Ecto neural progenitor cell (in vitro differentiated cells): ENCODE measurements around the gene ROMO1.
"Not testable (repeated sequence)": the region's sequence is repeated elsewhere in the genome, so short reads cannot be mapped to it uniquely, and the experiment has no call there.

Experiments
- DNase-seq: peaks from one replicate; pipeline ENCODE4 v3.0.0-alpha.2; 2018; ENCODE audit warnings: low spot score

ROMO1 gene

DNA sequence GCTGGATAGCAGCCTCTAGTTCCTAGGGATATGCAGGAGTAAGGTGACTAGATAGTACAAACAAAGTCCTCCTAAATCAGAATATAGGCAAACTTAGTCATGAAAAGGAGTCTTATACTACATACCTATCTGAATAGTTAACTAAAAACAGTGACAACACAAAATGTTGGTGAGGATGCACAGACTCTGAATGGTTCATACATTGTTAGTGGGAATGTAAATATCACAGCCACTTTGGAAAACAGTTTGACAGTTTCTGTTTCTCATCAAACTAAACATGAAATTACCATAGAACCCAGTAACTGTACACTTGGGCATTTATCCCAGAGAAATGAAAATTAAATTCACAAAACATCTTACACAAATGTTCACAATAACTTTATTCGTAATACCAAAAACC lies 17.2 kb upstream of the ROMO1 start:
- DNase-seq, result no peak

DNA sequence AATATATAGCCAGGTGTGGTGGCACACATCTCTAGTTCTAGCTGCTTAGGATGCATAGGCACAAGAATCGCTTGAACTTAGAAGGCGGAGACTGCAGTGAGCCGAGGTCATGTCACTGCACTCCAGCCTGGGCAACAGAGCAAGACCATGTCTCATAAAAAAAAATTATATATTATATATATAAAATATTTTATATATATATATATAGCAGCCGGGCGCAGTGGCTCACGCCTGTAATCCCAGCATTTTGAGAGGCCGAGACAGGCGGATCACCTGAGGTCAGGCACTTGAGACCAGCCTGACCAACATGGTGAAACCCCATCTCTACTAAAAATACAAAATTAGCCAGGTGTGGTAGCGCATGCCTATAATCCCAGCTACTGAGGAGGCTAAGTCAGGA lies 13.8 kb upstream of the ROMO1 start:
- not testable (repeated sequence) for DNase-seq

DNA sequence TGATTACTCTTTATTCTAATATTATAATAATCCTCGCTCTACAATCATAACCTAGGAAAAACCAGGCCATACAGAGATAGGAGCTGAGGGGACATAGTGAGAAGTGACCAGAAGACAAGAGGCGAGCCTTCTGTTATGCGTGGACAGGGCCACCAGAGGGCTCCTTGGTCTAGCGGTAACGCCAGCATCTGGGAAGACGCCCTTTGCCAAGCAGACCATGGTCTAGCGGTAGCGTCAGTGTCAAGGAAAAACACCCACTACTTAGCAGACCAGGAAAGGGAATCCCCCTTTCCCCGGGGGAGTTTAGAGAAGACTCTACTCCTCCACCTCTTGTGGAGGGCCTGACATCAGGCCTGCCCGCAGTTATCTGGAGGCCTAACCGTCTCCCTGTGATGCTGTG lies 12.3 kb upstream of the ROMO1 start:
- DNase-seq, result not testable (repeated sequence)

DNA sequence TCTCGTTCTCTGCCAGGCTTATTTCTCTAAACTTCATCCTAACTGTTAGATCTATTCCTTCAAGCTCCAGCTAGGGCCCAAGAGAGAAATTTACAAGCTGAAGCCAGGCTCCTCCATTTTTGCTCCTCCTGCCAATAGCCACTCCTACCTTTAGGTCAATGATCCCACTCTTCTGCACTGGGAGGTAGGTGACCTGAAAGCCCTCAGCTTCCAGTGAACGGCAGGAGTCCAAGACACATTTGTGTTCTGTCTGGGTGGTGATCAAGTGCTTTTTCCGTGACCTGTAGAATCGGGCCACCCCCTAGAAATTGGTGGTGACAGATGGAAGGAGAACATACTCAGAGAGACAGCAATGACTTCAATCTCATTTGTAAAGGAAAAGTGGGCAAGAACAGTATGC lies 8.9 kb upstream of the ROMO1 start:
- no peak for DNase-seq

DNA sequence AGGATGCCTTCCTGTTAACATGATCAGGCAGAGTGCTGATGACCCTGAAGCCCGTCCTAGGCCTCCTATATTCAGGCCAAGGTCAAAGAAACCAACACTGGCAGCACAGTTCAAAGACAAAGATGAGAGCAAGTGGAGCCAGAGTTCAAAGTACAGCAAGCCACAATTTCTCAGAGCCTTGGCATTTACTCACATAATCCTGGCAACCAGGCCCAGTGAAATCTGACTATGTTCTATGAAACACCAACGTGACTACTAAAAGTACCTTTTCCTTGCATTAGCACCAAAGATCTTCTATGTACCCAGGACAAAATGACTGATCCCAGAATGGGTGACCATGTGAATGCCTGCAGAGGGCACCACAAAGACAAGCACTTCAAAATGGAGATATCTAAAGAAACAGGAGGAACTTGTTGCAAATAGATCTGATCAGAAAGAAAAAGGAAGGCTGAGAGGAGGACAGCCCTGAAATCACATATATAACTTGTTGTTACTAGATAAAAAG lies 3.9 kb upstream of the ROMO1 start:
- no peak for DNase-seq

DNA sequence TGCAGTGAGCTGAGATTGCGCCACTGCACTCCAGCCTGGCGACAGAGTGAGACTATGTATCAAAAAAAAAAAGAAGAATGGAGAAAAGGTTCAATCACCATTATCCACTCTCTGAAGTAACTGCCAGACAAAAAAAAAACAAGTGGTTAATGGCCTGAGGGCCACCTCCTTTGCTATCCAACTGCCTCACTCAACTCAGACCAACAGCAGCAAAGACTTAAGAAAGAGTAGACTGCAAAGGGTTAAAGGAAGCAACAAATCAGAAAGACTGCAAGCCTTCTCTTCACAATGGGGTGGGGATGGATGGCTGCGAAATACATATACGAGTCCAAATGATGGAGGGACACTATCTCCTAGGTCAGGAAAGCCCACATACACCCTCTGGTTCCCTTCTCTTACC lies 3.2 kb upstream of the ROMO1 start:
- DNase-seq, result no peak

DNA sequence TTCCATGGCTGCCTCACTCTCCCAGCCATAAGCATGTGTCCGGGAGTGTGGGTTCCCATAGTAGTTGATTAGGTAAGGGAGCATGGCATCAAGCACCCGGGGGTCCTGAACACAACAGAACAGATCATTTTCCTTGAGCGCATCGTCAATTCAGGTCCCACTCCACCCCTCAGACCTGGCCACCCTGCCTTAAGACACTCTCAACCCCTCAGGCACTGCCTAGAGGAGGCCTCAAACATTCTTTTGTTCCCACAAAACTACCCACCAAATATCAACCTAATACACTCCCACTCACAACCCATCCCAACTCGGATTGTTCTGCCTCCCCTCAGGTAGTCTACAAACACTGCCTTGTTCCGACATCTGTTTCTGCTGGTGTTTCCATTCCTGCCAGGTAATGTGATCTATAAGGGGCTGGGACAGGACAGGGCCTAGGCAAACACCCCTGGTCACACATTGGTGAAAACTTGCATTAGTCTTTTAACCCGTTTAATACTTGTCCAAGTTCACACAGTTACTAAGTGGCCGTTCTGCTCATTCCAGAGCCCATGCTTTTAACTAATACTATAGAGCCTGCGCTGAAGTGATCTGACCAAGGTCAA lies 1.4 kb upstream of the ROMO1 start:
- DNase-seq, result no peak

DNA sequence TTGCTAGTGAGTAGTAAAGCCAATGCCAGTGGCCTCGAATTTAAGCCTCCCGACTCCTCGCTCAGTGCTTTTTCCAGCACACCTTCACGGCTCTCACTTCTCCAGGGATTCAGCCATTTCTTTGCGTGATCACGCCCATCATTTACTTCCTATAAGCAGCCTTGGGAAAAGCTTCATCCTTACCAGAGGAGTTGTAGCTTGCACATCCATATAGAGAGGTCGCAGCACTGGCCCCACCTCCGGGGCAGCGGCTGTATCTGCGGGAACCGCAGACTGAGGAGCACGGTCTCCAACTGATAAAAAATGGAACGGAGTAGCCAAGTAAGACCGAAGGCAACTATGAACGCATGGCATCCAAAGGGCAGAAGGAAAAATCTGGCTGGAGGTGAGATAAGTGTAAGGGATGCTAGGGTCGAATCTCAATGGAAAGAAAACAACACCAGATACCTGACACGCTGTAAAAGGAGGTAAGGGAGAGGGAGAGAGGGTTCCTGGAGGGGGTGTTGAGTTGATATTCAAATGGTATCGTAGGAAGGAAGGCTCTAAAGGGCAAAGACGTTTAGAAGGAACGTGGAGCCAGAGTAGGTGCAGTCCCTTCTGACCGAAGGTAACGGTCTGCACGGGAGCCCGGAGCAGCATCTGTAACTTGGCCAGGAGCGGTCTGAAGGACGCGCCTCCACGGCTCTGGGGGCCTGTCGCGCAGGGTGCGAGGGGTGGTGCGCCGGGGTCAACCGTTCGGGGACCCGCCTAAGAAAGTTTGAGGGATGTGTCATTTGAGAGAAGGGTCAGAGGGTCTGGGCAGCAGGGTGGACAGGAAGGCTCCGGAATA lies 693 bp upstream of the ROMO1 start:
- DNase-seq, result no peak

DNA sequence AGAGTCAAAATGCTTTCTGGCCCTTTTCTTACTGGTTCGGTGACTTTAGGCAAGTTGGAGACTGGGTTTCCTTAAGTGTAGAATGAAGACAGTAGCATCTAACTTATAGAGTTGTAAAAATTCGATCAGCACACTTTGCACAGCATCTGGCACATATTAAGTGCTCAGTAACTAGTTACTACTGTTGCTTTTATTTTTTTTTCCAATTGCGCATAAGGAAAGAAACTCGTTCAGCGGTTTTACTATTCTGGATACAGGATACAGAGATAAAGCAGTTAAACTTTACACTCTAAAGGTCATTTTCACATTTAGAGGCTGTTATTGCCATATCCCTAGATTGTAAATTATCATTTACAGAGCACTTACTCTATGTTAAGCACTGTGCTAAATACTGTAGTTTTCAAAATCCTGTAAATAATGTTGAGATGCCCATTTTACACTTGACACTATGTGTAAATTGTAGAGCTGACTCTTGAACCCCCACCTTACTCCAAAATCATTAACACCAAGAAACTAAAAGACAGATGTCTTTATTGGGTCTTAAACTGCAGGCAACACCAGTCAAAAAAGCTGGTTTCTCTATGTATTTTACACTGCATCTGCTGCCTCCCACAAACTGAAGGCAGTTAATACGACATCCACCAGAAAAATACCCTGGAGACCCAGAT lies 886 bp downstream of the ROMO1 start:
- DNase-seq, result no peak

DNA sequence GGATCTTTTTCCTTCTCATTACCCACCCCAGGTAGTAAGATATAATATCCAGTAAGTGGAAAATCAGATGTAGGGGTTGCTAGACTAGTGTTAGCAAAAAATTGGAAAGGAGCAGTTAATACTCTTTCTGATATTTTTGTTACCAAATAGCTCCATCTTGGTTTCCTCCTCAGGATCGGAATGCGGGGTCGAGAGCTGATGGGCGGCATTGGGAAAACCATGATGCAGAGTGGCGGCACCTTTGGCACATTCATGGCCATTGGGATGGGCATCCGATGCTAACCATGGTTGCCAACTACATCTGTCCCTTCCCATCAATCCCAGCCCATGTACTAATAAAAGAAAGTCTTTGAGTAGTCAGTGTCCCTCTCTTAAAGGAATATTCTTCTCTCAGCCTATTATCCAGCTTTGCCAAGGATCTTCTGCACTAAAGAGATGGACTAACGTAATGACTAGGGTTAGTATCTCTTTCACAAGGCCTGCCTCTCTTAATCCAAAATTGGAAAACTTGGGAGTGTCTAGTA lies 1.5 kb downstream of the ROMO1 start:
- no peak for DNase-seq

DNA sequence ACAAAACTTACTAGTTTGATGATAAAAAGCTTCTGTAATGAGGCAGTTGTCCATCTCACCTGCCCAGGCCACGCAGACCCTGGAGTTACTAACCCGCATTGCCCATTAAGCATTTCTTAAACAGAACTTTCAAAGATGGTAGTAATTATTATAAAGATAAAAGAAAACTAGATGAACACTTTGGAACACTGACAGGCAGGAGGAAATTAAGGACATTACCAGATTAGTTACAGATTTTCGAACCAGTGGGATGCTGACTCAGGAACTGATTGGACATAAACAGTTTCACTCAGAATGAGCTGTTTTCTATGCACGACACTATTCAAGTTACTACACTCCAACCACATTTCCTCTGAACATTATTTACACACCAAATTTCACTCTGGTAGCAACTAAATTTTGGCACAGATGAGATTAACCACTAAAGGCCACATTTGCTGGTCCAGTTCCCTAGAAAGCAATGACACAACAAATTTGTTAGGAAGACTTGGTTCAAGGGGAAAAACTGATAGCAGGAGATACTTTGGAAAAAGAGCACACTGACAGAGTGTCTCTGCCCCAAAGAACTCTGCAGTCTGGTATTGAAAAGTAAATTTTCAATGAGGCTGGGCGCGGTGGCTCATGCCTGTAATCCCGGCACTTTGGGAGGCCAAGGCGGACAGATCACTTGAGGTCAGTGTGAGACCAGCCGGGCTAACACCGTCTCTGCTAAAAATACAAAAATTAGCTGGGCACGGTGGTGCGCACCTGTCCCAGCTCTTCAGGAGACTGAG lies 3.0 kb downstream of the ROMO1 start:
- DNase-seq, result no peak

DNA sequence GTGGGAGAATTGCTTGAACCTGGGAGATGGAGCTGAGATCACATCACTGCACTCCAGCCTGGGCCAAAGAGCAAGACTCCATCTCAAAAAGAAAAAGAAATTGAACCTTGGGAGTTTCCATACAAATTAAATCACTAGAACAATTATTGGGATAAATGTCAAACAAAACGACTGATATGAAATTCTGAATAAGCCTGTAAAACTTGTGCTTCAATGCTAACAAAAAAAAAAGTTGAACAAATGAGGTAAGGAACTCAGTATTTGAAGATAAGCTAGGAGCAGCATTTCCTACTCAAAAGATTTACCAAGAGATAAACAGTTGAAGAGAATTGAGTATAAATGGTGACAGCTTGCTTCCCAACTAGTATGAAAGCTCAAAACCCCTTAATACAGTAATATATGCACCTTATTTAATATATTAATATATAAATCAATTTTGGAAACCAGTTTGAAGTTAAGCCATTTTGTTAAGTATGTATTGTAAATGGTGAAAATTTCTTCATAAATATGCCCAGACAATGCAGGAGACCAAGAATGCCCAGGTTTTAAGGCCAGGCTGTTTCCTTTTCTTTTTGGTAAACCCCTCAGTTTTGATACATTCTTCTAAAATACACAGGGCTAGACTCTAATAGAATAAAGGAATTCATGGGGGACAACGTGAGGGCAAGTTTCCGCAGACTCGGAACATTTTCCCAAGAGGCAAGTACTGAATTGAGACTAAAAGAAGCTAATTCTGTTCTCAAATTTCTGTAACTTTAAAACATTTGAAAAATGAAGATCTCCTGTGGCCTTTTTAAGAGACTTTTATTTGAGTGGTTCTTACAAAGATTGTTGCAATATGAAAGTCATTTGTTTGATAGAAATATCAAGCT lies 3.9 kb downstream of the ROMO1 start:
- no peak for DNase-seq

DNA sequence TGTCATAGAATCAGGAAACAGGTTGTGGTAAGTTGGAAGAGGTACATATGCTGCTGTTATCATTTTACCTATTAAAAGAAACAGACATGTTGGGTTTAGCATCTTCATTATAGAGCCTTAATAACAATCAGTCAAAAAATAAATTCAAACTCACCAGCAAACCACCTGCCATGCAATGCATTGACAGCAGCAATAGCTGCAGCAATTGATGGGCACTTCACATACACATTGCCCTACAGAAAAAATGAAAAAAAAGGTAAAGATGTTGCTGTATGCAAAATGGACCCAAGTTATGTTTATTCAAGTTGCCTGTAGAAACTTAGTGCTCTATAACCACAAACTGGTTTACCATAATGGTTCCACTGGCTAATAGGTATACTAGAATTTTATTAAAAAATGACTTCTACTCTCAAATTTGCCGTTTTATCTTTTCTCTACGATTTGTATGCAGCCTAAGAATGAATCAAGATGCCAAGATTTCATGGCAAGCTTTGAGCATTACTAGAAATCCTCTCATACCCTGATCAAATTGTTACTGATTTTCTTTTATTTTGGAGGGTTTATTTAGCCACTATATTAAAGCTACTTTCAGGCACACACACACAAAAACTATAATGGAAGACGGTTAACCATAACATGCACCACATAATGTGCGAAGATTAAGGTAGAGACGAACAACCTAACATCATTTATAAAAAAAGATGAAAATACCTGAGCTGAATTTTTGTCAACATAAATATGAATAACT lies 5.5 kb downstream of the ROMO1 start:
- DNase-seq, result no peak

DNA sequence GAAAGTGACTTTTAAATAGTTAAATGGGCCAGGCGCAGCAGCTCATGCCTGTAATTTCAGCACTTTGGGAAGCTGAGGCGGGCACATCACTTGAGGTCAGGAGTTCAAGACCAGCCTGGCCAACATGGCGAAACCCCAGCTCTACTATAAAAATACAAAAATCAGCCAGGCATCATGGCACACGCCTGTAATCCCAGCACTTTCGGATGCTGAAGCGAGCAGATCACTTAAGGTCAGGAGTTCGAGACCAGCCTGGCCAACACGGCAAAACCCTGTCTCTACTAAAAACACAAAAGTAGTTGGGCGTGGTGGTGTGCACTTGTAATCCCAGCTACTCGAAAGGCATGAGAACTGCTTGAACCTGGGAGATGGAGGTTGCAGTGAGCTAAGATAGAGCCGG lies 6.7 kb downstream of the ROMO1 start:
- DNase-seq, result not testable (repeated sequence)

DNA sequence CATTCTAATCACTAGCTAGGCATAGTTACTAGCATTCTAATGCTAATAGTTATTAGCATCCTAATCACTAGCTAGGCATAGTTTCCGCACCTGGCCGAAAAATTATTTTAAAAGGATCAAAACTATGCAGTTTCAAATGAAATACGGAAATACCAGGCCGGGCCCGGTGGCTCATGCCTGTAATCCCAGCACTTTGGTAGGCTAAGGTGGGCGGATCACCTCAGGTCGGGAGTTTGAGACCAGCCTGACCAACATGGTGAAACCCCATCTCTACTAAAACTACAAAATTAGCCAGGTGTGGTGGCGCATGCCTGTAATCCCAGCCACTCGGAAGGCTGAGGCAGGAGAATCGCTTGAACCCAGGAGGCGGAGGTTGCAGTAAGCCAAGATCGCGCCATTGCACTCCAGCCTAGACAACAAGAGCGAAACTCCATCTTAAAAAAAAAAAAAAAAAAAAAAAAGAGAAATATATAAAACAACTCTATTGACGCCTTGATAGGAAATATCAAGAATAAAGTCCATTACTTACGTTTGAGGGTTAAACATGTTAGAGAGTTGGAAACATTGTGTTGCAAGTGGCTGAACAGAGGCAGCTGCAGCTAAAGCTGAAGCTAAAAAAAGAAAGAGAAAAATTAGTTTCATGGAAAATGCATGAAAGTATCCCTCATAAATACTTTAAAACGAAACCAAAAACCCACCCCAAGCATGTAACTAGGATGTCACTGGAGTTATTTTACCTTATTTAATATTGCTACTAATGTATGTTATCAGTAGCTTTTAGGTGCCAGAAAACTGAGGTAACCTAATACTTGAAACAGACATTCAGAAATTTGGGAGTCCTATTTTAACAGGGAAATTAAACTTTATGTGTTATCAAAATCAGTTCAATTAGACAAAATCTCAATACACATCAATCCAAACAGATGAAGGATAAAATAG lies 7.7 kb downstream of the ROMO1 start:
- not testable (repeated sequence) for DNase-seq

DNA sequence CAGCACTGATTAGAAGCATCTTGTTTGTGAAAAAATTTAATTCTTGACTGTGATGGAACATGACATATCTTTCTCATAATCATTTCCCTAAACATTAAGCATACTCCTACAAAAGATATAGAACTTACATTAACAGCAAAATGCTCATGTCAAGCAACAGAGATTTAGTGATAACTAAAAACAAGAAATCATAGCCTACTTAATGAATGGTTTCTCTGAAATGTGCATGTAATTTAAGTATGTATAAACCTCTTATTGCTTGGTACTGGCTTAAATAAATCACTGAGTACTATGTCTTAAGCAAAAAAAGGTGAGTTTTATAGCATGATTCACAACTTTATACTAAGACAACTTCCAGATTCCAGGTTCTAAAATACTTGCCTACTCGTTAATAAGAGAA lies 9.3 kb downstream of the ROMO1 start:
- no peak for DNase-seq

DNA sequence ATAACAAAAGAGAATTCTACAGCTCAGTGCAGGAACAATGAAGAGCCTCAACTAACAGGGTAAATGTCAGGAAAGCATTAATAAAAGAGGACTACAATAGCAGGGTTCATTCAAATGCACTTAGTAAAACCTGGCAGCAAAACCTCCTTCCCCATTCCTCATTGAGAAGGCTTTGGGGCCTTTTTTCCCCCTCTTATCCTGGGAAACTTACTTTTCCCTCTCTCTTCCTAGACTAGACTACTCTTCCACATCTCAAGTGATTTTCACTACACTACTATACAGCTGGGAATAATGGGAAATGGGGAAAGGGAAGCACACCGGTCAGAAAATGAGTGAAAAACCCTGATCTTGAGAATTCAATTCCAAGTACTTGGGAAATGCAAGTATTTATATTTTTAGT lies 10.1 kb downstream of the ROMO1 start:
- DNase-seq, result no peak

DNA sequence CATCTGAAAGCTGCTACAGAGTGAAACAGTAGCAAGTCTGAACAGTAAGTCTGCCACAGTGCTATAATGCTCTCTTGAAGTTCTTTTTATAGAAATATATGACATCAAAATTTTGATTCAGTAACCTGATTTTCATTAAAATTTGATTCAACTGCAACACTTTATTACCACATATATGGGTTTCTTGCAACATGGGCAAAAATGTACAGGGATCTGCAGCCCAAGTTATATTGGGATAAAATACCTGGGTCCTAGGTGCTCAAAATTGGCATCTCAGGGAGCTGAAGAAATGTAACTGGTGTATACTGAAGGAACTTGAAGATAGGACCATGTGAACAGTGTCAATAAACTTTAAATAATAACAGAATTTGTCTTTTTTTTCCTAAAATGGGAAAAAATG lies 10.8 kb downstream of the ROMO1 start:
- no peak for DNase-seq

DNA sequence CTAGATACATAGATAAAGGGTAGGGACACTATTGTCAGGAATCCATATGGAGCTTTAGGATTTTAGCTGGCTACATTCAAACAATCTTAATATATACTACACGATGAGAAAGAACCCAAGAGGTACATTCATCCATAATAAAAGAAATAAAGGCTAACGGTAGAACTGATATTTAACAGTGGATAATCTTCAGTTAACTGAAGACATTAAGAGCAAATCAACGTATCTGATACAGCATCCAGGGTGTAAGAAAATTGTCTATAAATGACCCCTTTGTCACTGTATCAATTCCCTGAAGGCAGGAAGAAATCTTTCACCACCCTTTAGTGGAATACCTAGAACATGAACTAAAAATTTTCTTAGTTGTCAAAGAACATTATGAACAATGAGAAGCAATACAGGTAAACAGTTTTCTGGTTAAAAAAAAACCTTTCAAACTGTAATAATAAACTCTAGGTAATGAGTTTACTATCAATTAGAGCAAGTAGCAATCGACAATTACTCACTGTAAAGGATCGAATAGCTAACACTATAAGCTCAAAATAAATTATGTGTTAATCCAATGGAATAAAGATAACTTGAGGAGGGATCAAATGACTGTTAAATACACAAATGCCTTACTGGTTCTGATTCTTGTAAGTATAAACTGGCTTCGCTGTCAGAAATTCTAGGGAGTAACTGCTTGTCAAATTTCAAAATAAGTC lies 11.8 kb downstream of the ROMO1 start:
- no peak for DNase-seq
